D341Med (cell line): ENCODE data around the gene CAPG.
A peak's percentile ranks its signal among the peaks of the same experiment; 100 is the strongest.
"Not testable (repeated sequence)": the region's sequence is repeated elsewhere in the genome, so short reads cannot be mapped to it uniquely, and the experiment has no call there.

Source experiments
- DNase-seq: peaks from one replicate; pipeline ENCODE4 v3.0.0; 2012; ENCODE audit warnings: low spot score

Gene CAPG

GRCh38 chr2:85420536-85421259 is 10.5 kb upstream of the CAPG start:
- peak; percentile 89 for DNase-seq

- DNase-seq: no peak
Observed at GRCh38 chr2:85419009-85419675, 9.0 kb upstream of the CAPG start.

- DNase-seq: peak; percentile 94
Observed at GRCh38 chr2:85418132-85419008, 8.2 kb upstream of the CAPG start, which contains the start of gene SH2D6. TSS of gene SH2D6 (plus strand) at chr2:85418714. CDS start at chr2:85429466, 10,752 bp downstream.

- no peak for DNase-seq
Observed at GRCh38 chr2:85415980-85416650, 5.9 kb upstream of the CAPG start.

GRCh38 chr2:85414761-85415553 is 4.8 kb upstream of the CAPG start:
- DNase-seq: no peak

- DNase-seq: not testable (repeated sequence)
Observed at GRCh38 chr2:85414421-85414759, 4.2 kb upstream of the CAPG start.

- DNase-seq: no peak
Observed at GRCh38 chr2:85413592-85414420, 3.6 kb upstream of the CAPG start.

- no peak for DNase-seq
Observed at GRCh38 chr2:85411405-85411748, 1.2 kb upstream of the CAPG start.

- no peak for DNase-seq
Observed at GRCh38 chr2:85410584-85411404, 628 bp upstream of the CAPG start.

GRCh38 chr2:85405201-85406059 is 4.7 kb downstream of the CAPG start:
- no peak for DNase-seq

- DNase-seq: peak; percentile 13
Observed at GRCh38 chr2:85401844-85402243, 8.3 kb downstream of the CAPG start.

GRCh38 chr2:85401464-85401805 is 8.7 kb downstream of the CAPG start:
- DNase-seq: peak; percentile 7

GRCh38 chr2:85400541-85401463 is 9.4 kb downstream of the CAPG start:
- peak; percentile 5 for DNase-seq

GRCh38 chr2:85400023-85400422 is 10.1 kb downstream of the CAPG start:
- DNase-seq: peak; percentile 4

GRCh38 chr2:85399183-85399455 is 11.0 kb downstream of the CAPG start:
- DNase-seq: peak; percentile 3

GRCh38 chr2:85398426-85399182 is 11.6 kb downstream of the CAPG start:
- peak; percentile 9 for DNase-seq

- no peak for DNase-seq
Observed at GRCh38 chr2:85397925-85398331, 12.2 kb downstream of the CAPG start.
